Right kidney (tissue), 1 donor: ENCODE measurements around the gene TLE4.
A peak's percentile ranks its signal among the peaks of the same experiment; 100 is the strongest.

ENCODE experiments used
- DNase-seq: peaks from one replicate; pipeline ENCODE4 v3.0.0-alpha.2; 2016

The TLE4 gene

GRCh38 chr9:79691496-79691895 is 119.7 kb downstream of the TLE4 start:
- no peak for DNase-seq

- DNase-seq, result no peak
Measured at GRCh38 chr9:79692857-79693571, 121.2 kb downstream of the TLE4 start.

GRCh38 chr9:79693750-79694149 is 122.0 kb downstream of the TLE4 start:
- DNase-seq, result no peak

- DNase-seq, result no peak
Measured at GRCh38 chr9:79694208-79694607, 122.4 kb downstream of the TLE4 start.

- no peak for DNase-seq
Measured at GRCh38 chr9:79694676-79695400, 123.1 kb downstream of the TLE4 start.

GRCh38 chr9:79695531-79696175 is 123.9 kb downstream of the TLE4 start:
- DNase-seq, result no peak

- DNase-seq, result no peak
Measured at GRCh38 chr9:79698967-79699366, 127.2 kb downstream of the TLE4 start.

GRCh38 chr9:79699479-79699878 is 127.7 kb downstream of the TLE4 start:
- no peak for DNase-seq

- no peak for DNase-seq
Measured at GRCh38 chr9:79700607-79701360, 129.0 kb downstream of the TLE4 start.

GRCh38 chr9:79701651-79702050 is 129.9 kb downstream of the TLE4 start:
- no peak for DNase-seq

GRCh38 chr9:79705704-79706103 is 133.9 kb downstream of the TLE4 start:
- no peak for DNase-seq

- no peak for DNase-seq
Measured at GRCh38 chr9:79706512-79706911, 134.7 kb downstream of the TLE4 start.

GRCh38 chr9:79707589-79707988 is 135.8 kb downstream of the TLE4 start:
- DNase-seq, result no peak

GRCh38 chr9:79708541-79708940 is 136.8 kb downstream of the TLE4 start:
- DNase-seq, result no peak

- DNase-seq, result no peak
Measured at GRCh38 chr9:79709743-79710674, 138.2 kb downstream of the TLE4 start.

- no peak for DNase-seq
Measured at GRCh38 chr9:79711874-79712273, 140.1 kb downstream of the TLE4 start.

- no peak for DNase-seq
Measured at GRCh38 chr9:79719021-79719420, 147.3 kb downstream of the TLE4 start.

GRCh38 chr9:79719989-79720388 is 148.2 kb downstream of the TLE4 start:
- peak; percentile 9 for DNase-seq

- peak; percentile 18 for DNase-seq
Measured at GRCh38 chr9:79731171-79731890, 159.6 kb downstream of the TLE4 start.

- DNase-seq, result no peak
Measured at GRCh38 chr9:79735023-79735779, 163.4 kb downstream of the TLE4 start.
